PC-9 (cell line): ENCODE results near the gene DUSP22. TPM values are rescaled to one million over a fixed set of nuclear protein-coding genes. Genes with fewer than 3 reads are reported as not detected.
A peak's percentile ranks its signal among the peaks of the same experiment; 100 is the strongest.
"Not testable (repeated sequence)": the region's sequence is repeated elsewhere in the genome, so short reads cannot be mapped to it uniquely, and the experiment has no call there.

Source experiments
- Bru-seq: library from RNA; stranded (reverse); fragments of 400-500 nt; gene quantifications from one replicate; lab custom pipeline; 2021; lab: Mats Ljungman, UMichigan
- BruChase-seq, 2 experiments: library from RNA; stranded (reverse); fragments of 400-500 nt; gene quantifications; one replicate each; lab custom pipeline; 2021; lab: Mats Ljungman, UMichigan
- BruUV-seq: library from RNA; stranded (reverse); fragments of 400-500 nt; replicated peaks from 2 replicates; lab custom pipeline; 2021; lab: Mats Ljungman, UMichigan
- CTCF ChIA-PET: fragments of 300-600 bp; sonication (Branson Sonifier 250); formaldehyde crosslinking; loops from one replicate; lab custom pipeline; 2022; ENCODE audit warnings: antibody characterized with exemption; lab: Charles Lee
- POLR2A ChIA-PET: fragments of 300-600 bp; sonication (Branson Sonifier 250); formaldehyde crosslinking; loops from one replicate; lab custom pipeline; 2022; ENCODE audit warnings: antibody characterized with exemption; ENCODE audit not compliant: unreplicated experiment; lab: Charles Lee
- DNase-seq, 2 experiments: peaks; one replicate each; pipeline versions ENCODE4 v3.0.0 to v3.0.0-alpha.2; 2015 to 2022; ENCODE audit warnings: mixed read lengths in 1 of 2
- H2AFZ ChIP-seq: fragments of 200-600 bp; sonication (generic); 2 replicates; pipeline ENCODE4 v1.8.1; 2017; ENCODE audit warnings: antibody characterized with exemption
- H3F3A ChIP-seq: fragments of 200-600 bp; sonication (generic); 2 replicates; pipeline ENCODE4 v1.8.1; 2017; ENCODE audit warnings: antibody characterized with exemption, mild to moderate bottlenecking, low read depth; ENCODE audit not compliant: insufficient read depth
- H3K27ac ChIP-seq: fragments of 200-600 bp; sonication (generic); 2 replicates; pipeline ENCODE4 v1.6.1; 2016; ENCODE audit warnings: mixed run types
- H3K27me3 ChIP-seq: fragments of 200-600 bp; sonication (generic); 2 replicates; pipeline ENCODE4 v1.6.1; 2016; ENCODE audit warnings: low read depth, mixed run types; ENCODE audit not compliant: insufficient read depth
- H3K36me3 ChIP-seq: fragments of 200-600 bp; sonication (generic); 2 replicates; pipeline ENCODE4 v1.6.1; 2016; ENCODE audit warnings: low read depth, mixed run types
- H3K4me1 ChIP-seq: fragments of 200-600 bp; sonication (generic); replicated peaks from 2 replicates; pipeline ENCODE4 v1.6.1; 2016; ENCODE audit warnings: mixed run types; ENCODE audit not compliant: insufficient read depth
- H3K4me2 ChIP-seq: fragments of 200-600 bp; sonication (generic); 2 replicates; pipeline ENCODE4 v1.6.1; 2017; ENCODE audit warnings: mixed run types
- H3K4me3 ChIP-seq: fragments of 200-600 bp; sonication (generic); 2 replicates; pipeline ENCODE4 v1.6.1; 2016; ENCODE audit warnings: mixed run types
- H3K79me2 ChIP-seq: fragments of 200-600 bp; sonication (generic); 2 replicates; pipeline ENCODE4 v1.6.1; 2017; ENCODE audit warnings: low read depth, mixed run types
- H3K9me2 ChIP-seq: fragments of 200-600 bp; sonication (generic); 2 replicates; pipeline ENCODE4 v1.8.1; 2017; ENCODE audit warnings: mild to moderate bottlenecking; ENCODE audit not compliant: insufficient read depth
- H3K9me3 ChIP-seq: fragments of 200-600 bp; sonication (generic); 2 replicates; pipeline ENCODE4 v1.8.1; 2016; ENCODE audit warnings: low read depth; ENCODE audit not compliant: insufficient read depth
- H4K20me1 ChIP-seq: fragments of 200-600 bp; sonication (generic); 2 replicates; pipeline ENCODE4 v1.8.1; 2017; ENCODE audit not compliant: insufficient read depth
- CTCF ChIP-seq: fragments of 200-600 bp; sonication (generic); conservative IDR thresholded peaks from 2 replicates; pipeline ENCODE4 v1.6.1; 2017; ENCODE audit warnings: mixed run types, antibody characterized with exemption, mild to moderate bottlenecking, moderate library complexity
- EZH2 ChIP-seq: fragments of 200-600 bp; sonication (generic); IDR thresholded peaks from 2 replicates; pipeline ENCODE4 v1.8.0; 2017; ENCODE audit warnings: antibody characterized with exemption, low read depth
- intact Hi-C: fragments of 100-400 bp; cut with micrococcal nuclease; formaldehyde crosslinking; loops from one replicate; pipeline ENCODE4 v1.10.0; 2022; ENCODE audit not compliant: unreplicated experiment
- long read RNA-seq: library from polyadenylated mRNA; stranded (forward); transcript quantifications from one replicate; pipeline ENCODE4 v2.0.0, GENCODE V29; 2022
- total RNA-seq: library from RNA; stranded (reverse); gene quantifications from 2 replicates; pipeline ENCODE4 v1.2.3, GENCODE V29; 2021

The DUSP22 gene
- total RNA-seq (23.7 and 25.5 TPM in 2 replicates), Bru-seq, nascent RNA (percentile 52 among the genes with signal in this experiment), BruChase-seq, experiment 1, labeled RNA remaining after a 2-hour chase (percentile 53 among the genes with signal in this experiment), BruChase-seq, experiment 2, labeled RNA remaining after a 6-hour chase (percentile 43 among the genes with signal in this experiment)
- long read RNA-seq, transcript DUSP22-202 (7 exons, 3,098 nt), result minor isoform, 7 of 36 reads
- long read RNA-seq, transcript DUSP22-208 (6 exons, 1,166 nt), result minor isoform, 5 of 36 reads
- long read RNA-seq, transcript DUSP22-201 (8 exons, 1,485 nt), result major isoform, 17 of 36 reads
- long read RNA-seq, partial matches to known transcripts, result 2 of 36 reads
- long read RNA-seq, other reads (novel, unspliced or antisense), result 2 of 36 reads

- POLR2A ChIA-PET, result no interaction called here
- no TSS peak for BruUV-seq
- peak; percentile 58 to 88 for DNase-seq
- intact Hi-C loops, result loop anchor here (2.0 to 5.0 kb wide), 2 partner anchors 75 to 103 kb away; no protein-coding TSS in a partner anchor
- peaks cover 4% of the 10 kb centered on the region; the same call in 1 of the 2 replicates for H4K20me1 ChIP-seq
- H3F3A ChIP-seq, result no peaks in the 10 kb centered on the region; the same call in 1 of the 2 replicates
- no peaks in the 10 kb centered on the region for H3K79me2 ChIP-seq
- CTCF ChIA-PET, result interaction anchor here (1.2 kb wide), 1 partner anchor 76 kb away, joined by 3 read pairs; no protein-coding TSS in a partner anchor
- no peaks in the 10 kb centered on the region for H3K9me2 ChIP-seq
- peak within 1 kb of the TSS; percentile 78 for H2AFZ ChIP-seq
- no peaks in the 10 kb centered on the region for H3K9me3 ChIP-seq
- H3K27ac ChIP-seq, result peak within 1 kb of the TSS; percentile 23
- H3K36me3 ChIP-seq, result no peaks in the 10 kb centered on the region
- TF ChIP-seq CTCF (no peak), EZH2 (no peak)
- H3K27me3 ChIP-seq, result peaks cover 55% of the 10 kb centered on the region
- H3K4me2 ChIP-seq, result peak within 1 kb of the TSS; percentile 66
- H3K4me1 ChIP-seq, result no peaks in the 10 kb centered on the region; the same call in 1 of the 2 replicates
- H3K4me3 ChIP-seq, result peak within 1 kb of the TSS; percentile 57
Measured at GRCh38 chr6:291697-292505, at the start of gene DUSP22. Gene DUSP22 (plus strand): TSS chr6:292487. CDS start chr6:292540, 53 bp downstream.

GRCh38 chr6:246352-246751 is 45.9 kb upstream of the DUSP22 start:
- intact Hi-C loops, result no loop called here
- BruUV-seq, result no TSS peak
- Histone ChIP-seq H3K9me2 (no peaks in the 10 kb centered on the region), H3K36me3 (no peaks in the 10 kb centered on the region), H3K9me3 (no peaks in the 10 kb centered on the region), H2AFZ (no peak overlapping the region), H3F3A (no peaks in the 10 kb centered on the region), H3K4me2 (no peak overlapping the region), H3K27me3 (peaks cover 9% of the 10 kb centered on the region), H3K4me1 (no peaks in the 10 kb centered on the region), H3K4me3 (no peak overlapping the region), H3K27ac (no peak overlapping the region), H4K20me1 (no peaks in the 10 kb centered on the region), H3K79me2 (no peaks in the 10 kb centered on the region)
- POLR2A ChIA-PET, result no interaction called here
- TF ChIP-seq CTCF (no peak), EZH2 (no peak)
- CTCF ChIA-PET, result no interaction called here
- DNase-seq, result no peak

GRCh38 chr6:247351-247750 is 44.9 kb upstream of the DUSP22 start:
- H3K4me1 ChIP-seq, result no peaks in the 10 kb centered on the region

GRCh38 chr6:248046-248445 is 44.2 kb upstream of the DUSP22 start:
- CTCF ChIA-PET, POLR2A ChIA-PET: not testable (repeated sequence)

More at GRCh38 chr6:247351-247750, 44.9 kb upstream of the DUSP22 start:
- Histone ChIP-seq H3K4me2 (no peak overlapping the region), H2AFZ (no peak overlapping the region), H3K9me3 (no peaks in the 10 kb centered on the region), H3K4me3 (no peak overlapping the region), H3K9me2 (no peaks in the 10 kb centered on the region), H3F3A (no peaks in the 10 kb centered on the region), H3K27ac (no peak overlapping the region), H3K79me2 (no peaks in the 10 kb centered on the region), H3K36me3 (no peaks in the 10 kb centered on the region), H3K27me3 (peaks cover 5% of the 10 kb centered on the region; the same call in 1 of the 2 replicates), H4K20me1 (no peaks in the 10 kb centered on the region)
- DNase-seq, result no peak
- no TSS peak for BruUV-seq
- ChIA-PET POLR2A (no interaction called here), CTCF (no interaction called here)
- intact Hi-C loops, result no loop called here
- TF ChIP-seq EZH2 (no peak), CTCF (no peak)

More at GRCh38 chr6:248046-248445, 44.2 kb upstream of the DUSP22 start:
- H3K9me3 ChIP-seq, H3K36me3 ChIP-seq, H3F3A ChIP-seq, H3K27me3 ChIP-seq, H4K20me1 ChIP-seq, H3K9me2 ChIP-seq, H3K4me3 ChIP-seq, BruUV-seq, H3K79me2 ChIP-seq, H2AFZ ChIP-seq, H3K4me1 ChIP-seq, intact Hi-C loops, H3K4me2 ChIP-seq, H3K27ac ChIP-seq, DNase-seq: not testable (repeated sequence)
